HL-60 (cell line): ENCODE measurements around the gene TPI1.
"Not testable (repeated sequence)": the region's sequence is repeated elsewhere in the genome, so short reads cannot be mapped to it uniquely, and the experiment has no call there.

ENCODE experiments used
- DNase-seq, 2 experiments: peaks; one replicate each; pipeline ENCODE4 v3.0.0-alpha.2; 2010 to 2020; ENCODE audit warnings: low read depth in 1 of 2, low spot score in 1 of 2
- H3K27ac ChIP-seq: fragments of 250-450 bp; sonication (Bioruptor Pico); replicated peaks from 2 replicates; pipeline ENCODE4 v1.5.1; 2020; ENCODE audit warnings: mild to moderate bottlenecking, moderate library complexity
- H3K27me3 ChIP-seq: fragments of 250-450 bp; sonication (Bioruptor Pico); 2 replicates; pipeline ENCODE4 v1.5.1; 2021; ENCODE audit warnings: mild to moderate bottlenecking, moderate library complexity; ENCODE audit not compliant: insufficient read depth, poor library complexity, severe bottlenecking
- H3K4me3 ChIP-seq: replicated peaks from 2 replicates; pipeline ENCODE4 v1.5.1; 2011; ENCODE audit warnings: mild to moderate bottlenecking, control low read depth, low read length; ENCODE audit not compliant: insufficient read depth
- CTCF ChIP-seq: IDR thresholded peaks from one replicate; pipeline ENCODE4 v1.5.1; 2011; ENCODE audit warnings: low read length, control low read depth, inconsistent platforms; ENCODE audit not compliant: insufficient read depth
- GABPA ChIP-seq: IDR thresholded peaks from 2 replicates; pipeline ENCODE4 v1.6.1; 2012; ENCODE audit warnings: low read depth
- POLR2AphosphoS5 ChIP-seq: IDR thresholded peaks from 2 replicates; pipeline ENCODE4 v1.6.1; 2012; ENCODE audit warnings: low read depth
- REST ChIP-seq: IDR thresholded peaks from 2 replicates; pipeline ENCODE4 v1.6.1; 2012; ENCODE audit warnings: low read depth; ENCODE audit not compliant: insufficient replicate concordance
- SPI1 ChIP-seq: IDR thresholded peaks from 2 replicates; pipeline ENCODE4 v1.6.1; 2012; ENCODE audit warnings: low read depth, mild to moderate bottlenecking, borderline replicate concordance

TPI1 gene

GRCh38 chr12:6905414-6906040 is 38.2 kb downstream of the TPI1 start:
- H3K27me3 ChIP-seq, result no peaks in the 10 kb centered on the region
- no peak for DNase-seq
- no peak for TF ChIP-seq SPI1
- no peak for TF ChIP-seq CTCF
- no peak for TF ChIP-seq REST
- no peak for TF ChIP-seq GABPA
- TF ChIP-seq POLR2AphosphoS5, result no peak
- no peak overlapping the region; the same call in 1 of the 2 replicates for H3K4me3 ChIP-seq
- no peak overlapping the region; the same call in 1 of the 2 replicates for H3K27ac ChIP-seq

GRCh38 chr12:6908141-6908540 is 40.8 kb downstream of the TPI1 start:
- H3K4me3 ChIP-seq, H3K27ac ChIP-seq, DNase-seq, H3K27me3 ChIP-seq: not testable (repeated sequence)

- TF ChIP-seq POLR2AphosphoS5, result no peak
- no peak for TF ChIP-seq GABPA
- TF ChIP-seq CTCF, result no peak
- TF ChIP-seq REST, result no peak
- TF ChIP-seq SPI1, result no peak
- no peak overlapping the region for H3K27ac ChIP-seq
- DNase-seq, result no peak
- peaks cover 9% of the 10 kb centered on the region for H3K27me3 ChIP-seq
- no peak overlapping the region for H3K4me3 ChIP-seq
Observed at GRCh38 chr12:6909421-6910145, 42.3 kb downstream of the TPI1 start.

GRCh38 chr12:6912164-6912935 is 45.0 kb downstream of the TPI1 start:
- no peak for TF ChIP-seq REST
- TF ChIP-seq CTCF, result no peak
- TF ChIP-seq POLR2AphosphoS5, result no peak
- TF ChIP-seq SPI1, result no peak
- TF ChIP-seq GABPA, result no peak
- DNase-seq, result no peak
- Histone ChIP-seq H3K27ac (no peak overlapping the region), H3K27me3 (peaks cover 20% of the 10 kb centered on the region), H3K4me3 (no peak overlapping the region)
